ENCODE data around the gene WDR5B. TPM values are rescaled to one million over a fixed set of nuclear protein-coding genes. Genes with fewer than 3 reads are reported as not detected.

WDR5B gene
- total RNA-seq, 3 donors from 2014 or later: 2.3 to 3.4 (median 3.2) TPM

- no peak for TF ChIP-seq CTCF (IDR thresholded peaks at IDR 0.05)
- H3K36me3 ChIP-seq (ENCODE audit: low read depth): peaks cover 9% of the 10 kb centered on the region
Measured at GRCh38 chr3:122435950-122436349, 20.1 kb upstream of the WDR5B start.

GRCh38 chr3:122430371-122430770 is 14.5 kb upstream of the WDR5B start:
- no peak overlapping the region for H3K4me3 ChIP-seq
- H3K9me3 ChIP-seq: no peaks in the 10 kb centered on the region
- ATAC-seq: no peak
- DNase-seq: no peak
- no peak for TF ChIP-seq CTCF (IDR thresholded peaks at IDR 0.05)
- H3K36me3 ChIP-seq (ENCODE audit: low read depth): no peaks in the 10 kb centered on the region
- intact Hi-C loops (cut with DNase I, micrococcal nuclease): no loop called here
- H3K4me1 ChIP-seq (ENCODE audit: low read depth): no peaks in the 10 kb centered on the region

More at GRCh38 chr3:122435950-122436349, 20.1 kb upstream of the WDR5B start:
- Histone ChIP-seq H3K4me3 (no peak overlapping the region), H3K9me3 (peaks cover 11% of the 10 kb centered on the region), H3K4me1 (ENCODE audit: low read depth) (no peaks in the 10 kb centered on the region)
- DNase-seq: no peak
- intact Hi-C loops (cut with DNase I, micrococcal nuclease): no loop called here
- ATAC-seq: no peak

GRCh38 chr3:122427857-122428471 is 12.1 kb upstream of the WDR5B start:
- ATAC-seq (no peak), DNase-seq (no peak)
- no peak overlapping the region for H3K4me3 ChIP-seq
- no peak for TF ChIP-seq CTCF (IDR thresholded peaks at IDR 0.05)
- H3K4me1 ChIP-seq (ENCODE audit: low read depth): no peaks in the 10 kb centered on the region
- intact Hi-C loops (cut with DNase I, micrococcal nuclease): no loop called here
- no peaks in the 10 kb centered on the region for H3K36me3 ChIP-seq (ENCODE audit: low read depth)
- H3K9me3 ChIP-seq: no peaks in the 10 kb centered on the region

GRCh38 chr3:122421836-122422235 is 6.0 kb upstream of the WDR5B start:
- no peak for TF ChIP-seq CTCF (IDR thresholded peaks at IDR 0.05)

GRCh38 chr3:122421101-122421500 is 5.2 kb upstream of the WDR5B start:
- intact Hi-C loops (cut with DNase I, micrococcal nuclease): no loop called here
- no peak for ATAC-seq
- no peak overlapping the region for H3K4me3 ChIP-seq
- TF ChIP-seq CTCF (IDR thresholded peaks at IDR 0.05): no peak
- H3K36me3 ChIP-seq (ENCODE audit: low read depth): no peaks in the 10 kb centered on the region
- H3K9me3 ChIP-seq: no peaks in the 10 kb centered on the region
- DNase-seq: no peak
- H3K4me1 ChIP-seq (ENCODE audit: low read depth): peaks cover 8% of the 10 kb centered on the region

More at GRCh38 chr3:122421836-122422235, 6.0 kb upstream of the WDR5B start:
- Histone ChIP-seq H3K4me1 (ENCODE audit: low read depth) (peaks cover 7% of the 10 kb centered on the region), H3K9me3 (no peaks in the 10 kb centered on the region), H3K4me3 (no peak overlapping the region), H3K36me3 (ENCODE audit: low read depth) (no peaks in the 10 kb centered on the region)
- intact Hi-C loops (cut with DNase I, micrococcal nuclease): no loop called here
- no peak for DNase-seq
- no peak for ATAC-seq

GRCh38 chr3:122416966-122417365 is 1.1 kb upstream of the WDR5B start:
- DNase-seq (peak in 1 of 3 donors; percentile 29), ATAC-seq (no peak)
- Histone ChIP-seq H3K4me1 (ENCODE audit: low read depth) (peaks cover 19% of the 10 kb centered on the region), H3K4me3 (no peak overlapping the region), H3K9me3 (no peaks in the 10 kb centered on the region), H3K36me3 (ENCODE audit: low read depth) (no peaks in the 10 kb centered on the region)
- intact Hi-C loops (cut with DNase I, micrococcal nuclease): no loop called here
- no peak for TF ChIP-seq CTCF (IDR thresholded peaks at IDR 0.05)

Data from mucosa of descending colon (tissue), 3 donors.